KG1 (cell line): Measurements from ENCODE around the gene CD5L.

Experiments used
- DNase-seq: peaks from one replicate; lab custom pipeline; 2025; lab: John Stamatoyannopoulos, UW

The CD5L gene

DNA sequence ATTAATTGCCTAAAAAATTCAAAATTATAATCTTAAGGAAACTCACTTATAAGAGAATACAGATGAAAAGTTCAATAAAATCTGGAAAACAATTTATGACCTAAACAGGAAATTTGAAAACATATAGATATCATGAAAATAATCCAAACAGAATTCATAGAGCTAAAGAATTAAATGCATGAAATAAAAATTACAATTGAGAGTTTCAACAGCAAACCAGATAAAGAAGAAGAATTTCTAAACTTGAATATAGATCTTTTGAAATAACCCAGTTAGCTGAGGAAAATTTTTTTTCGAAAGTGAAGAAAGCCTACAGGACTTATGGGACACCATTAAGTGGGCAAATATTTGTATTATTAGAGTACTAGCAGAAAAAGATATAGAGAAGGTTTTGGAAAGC is 28.3 kb downstream of the CD5L start:
- DNase-seq: no peak

DNA sequence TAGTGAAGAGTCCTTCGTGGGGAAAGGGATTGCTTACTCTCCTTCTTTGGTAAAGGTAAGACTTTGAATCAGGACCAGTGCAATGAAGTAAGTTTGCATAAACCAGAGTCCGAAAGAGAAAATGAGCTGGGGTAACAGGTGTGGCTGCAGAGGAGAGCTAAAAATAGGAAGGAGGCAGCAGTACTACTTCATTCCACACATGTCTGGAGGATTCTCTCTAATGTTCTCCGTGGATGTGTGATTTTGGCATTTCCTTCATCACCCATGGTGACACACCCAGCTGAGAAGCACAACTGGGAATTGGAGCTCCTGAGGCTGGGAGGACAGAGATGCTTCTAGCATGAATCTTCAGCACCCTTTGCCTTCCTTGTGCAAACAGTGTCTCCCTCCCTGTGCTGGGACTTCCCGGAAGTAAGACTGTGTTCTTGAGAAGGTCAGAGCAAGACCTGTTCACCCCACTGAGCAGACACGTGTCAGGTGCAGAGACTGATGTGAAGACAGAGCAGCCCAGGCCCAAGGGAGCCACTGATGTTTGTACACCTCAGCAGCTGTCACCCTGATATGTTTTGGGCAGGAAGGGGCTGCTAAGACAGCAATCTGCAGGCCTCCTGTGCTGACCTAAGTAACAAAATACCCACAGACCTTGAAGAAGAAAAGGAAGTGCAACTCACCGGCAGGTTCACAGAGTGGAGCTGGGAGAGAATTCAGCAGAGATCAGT is 35.0 kb downstream of the CD5L start:
- DNase-seq: no peak

GRCh38 chr1:157803851-157804250 is 37.8 kb downstream of the CD5L start:
- DNase-seq: no peak

DNA sequence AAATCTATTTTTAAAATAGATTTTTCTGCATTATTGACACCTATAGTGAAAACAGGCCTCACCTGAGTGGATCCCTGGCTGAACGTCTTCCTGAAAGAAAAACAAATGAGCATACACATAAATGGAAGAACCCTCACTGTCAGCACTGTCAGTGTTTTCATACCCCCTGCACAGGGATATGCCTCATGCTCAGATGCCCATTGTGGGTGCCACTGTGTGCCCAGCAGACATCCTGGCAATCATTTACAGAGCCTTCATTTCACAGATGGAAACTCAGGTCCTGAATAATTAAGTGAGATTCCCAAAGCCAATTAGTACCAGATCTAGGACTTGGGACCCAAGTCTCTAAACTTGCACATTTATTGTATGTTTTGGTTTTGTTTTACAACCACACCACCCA is 41.6 kb downstream of the CD5L start:
- DNase-seq: no peak

DNA sequence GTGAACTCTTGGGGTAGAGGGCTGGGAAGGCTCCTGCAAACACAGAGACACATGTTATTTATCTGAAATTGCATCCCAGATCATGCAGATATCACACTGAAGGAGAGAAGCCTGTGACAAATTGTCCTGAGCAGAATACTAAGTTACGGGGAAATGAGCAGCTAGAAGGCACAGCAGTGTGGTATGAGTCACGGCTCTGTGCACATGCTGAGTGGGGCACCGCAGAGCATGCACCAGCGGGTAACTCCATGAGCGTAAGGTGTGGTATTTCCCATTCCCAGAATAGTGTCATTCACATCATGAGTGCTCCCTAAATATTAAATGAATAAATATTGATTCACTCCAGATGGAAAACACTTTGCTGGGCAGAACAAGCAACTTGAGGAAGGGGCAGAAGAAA is 43.4 kb downstream of the CD5L start:
- DNase-seq: no peak

- no peak for DNase-seq
Observed at GRCh38 chr1:157785248-157785647, 56.4 kb downstream of the CD5L start.

DNA sequence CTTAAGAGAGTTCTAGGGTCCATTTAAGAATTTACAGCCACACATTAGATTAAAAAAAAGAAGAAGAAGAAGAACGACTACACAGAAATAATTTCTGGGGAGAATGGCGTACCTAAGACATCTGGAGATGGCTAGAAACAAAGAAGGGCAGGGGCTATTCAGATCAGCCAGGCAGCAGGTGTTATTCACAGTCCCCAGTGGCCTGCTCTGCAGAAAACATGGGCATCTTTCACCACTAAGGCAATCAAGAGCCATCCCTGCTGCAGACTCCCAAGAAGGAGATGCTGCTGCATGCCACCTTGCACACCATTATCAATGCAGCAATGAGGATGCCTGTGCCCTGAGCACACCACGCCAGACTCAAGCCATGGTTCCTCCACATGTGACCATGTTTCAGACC is 56.8 kb downstream of the CD5L start:
- no peak for DNase-seq

- no peak for DNase-seq
Observed at GRCh38 chr1:157782931-157783330, 58.7 kb downstream of the CD5L start.

GRCh38 chr1:157781048-157781447 is 60.6 kb downstream of the CD5L start:
- DNase-seq: no peak
